ENCODE data around the gene RB1.

- TF ChIP-seq, protein P1, sequence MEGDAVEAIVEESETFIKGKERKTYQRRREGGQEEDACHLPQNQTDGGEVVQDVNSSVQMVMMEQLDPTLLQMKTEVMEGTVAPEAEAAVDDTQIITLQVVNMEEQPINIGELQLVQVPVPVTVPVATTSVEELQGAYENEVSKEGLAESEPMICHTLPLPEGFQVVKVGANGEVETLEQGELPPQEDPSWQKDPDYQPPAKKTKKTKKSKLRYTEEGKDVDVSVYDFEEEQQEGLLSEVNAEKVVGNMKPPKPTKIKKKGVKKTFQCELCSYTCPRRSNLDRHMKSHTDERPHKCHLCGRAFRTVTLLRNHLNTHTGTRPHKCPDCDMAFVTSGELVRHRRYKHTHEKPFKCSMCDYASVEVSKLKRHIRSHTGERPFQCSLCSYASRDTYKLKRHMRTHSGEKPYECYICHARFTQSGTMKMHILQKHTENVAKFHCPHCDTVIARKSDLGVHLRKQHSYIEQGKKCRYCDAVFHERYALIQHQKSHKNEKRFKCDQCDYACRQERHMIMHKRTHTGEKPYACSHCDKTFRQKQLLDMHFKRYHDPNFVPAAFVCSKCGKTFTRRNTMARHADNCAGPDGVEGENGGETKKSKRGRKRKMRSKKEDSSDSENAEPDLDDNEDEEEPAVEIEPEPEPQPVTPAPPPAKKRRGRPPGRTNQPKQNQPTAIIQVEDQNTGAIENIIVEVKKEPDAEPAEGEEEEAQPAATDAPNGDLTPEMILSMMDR (IDR thresholded peaks at IDR 0.05), result no peak
- TF ChIP-seq POLR2A (IDR thresholded peaks at IDR 0.05; ENCODE audit: low read length) (no peak), HOXA7 (CRISPR knock-in tag; IDR thresholded peaks at IDR 0.05) (no peak), RFX5 (IDR thresholded peaks at IDR 0.05) (no peak), MAX (IDR thresholded peaks at IDR 0.05) (no peak), PHF8 (IDR thresholded peaks at IDR 0.05; ENCODE audit: borderline replicate concordance, low read depth) (no peak), CHD2 (IDR thresholded peaks at IDR 0.05; ENCODE audit: low read length, partially characterized antibody) (no peak), JUN (IDR thresholded peaks at IDR 0.05) (no peak), HDAC2 (IDR thresholded peaks at IDR 0.05) (no peak), SMC3 (IDR thresholded peaks at IDR 0.05) (no peak)
- TF ChIP-seq, protein P2, sequence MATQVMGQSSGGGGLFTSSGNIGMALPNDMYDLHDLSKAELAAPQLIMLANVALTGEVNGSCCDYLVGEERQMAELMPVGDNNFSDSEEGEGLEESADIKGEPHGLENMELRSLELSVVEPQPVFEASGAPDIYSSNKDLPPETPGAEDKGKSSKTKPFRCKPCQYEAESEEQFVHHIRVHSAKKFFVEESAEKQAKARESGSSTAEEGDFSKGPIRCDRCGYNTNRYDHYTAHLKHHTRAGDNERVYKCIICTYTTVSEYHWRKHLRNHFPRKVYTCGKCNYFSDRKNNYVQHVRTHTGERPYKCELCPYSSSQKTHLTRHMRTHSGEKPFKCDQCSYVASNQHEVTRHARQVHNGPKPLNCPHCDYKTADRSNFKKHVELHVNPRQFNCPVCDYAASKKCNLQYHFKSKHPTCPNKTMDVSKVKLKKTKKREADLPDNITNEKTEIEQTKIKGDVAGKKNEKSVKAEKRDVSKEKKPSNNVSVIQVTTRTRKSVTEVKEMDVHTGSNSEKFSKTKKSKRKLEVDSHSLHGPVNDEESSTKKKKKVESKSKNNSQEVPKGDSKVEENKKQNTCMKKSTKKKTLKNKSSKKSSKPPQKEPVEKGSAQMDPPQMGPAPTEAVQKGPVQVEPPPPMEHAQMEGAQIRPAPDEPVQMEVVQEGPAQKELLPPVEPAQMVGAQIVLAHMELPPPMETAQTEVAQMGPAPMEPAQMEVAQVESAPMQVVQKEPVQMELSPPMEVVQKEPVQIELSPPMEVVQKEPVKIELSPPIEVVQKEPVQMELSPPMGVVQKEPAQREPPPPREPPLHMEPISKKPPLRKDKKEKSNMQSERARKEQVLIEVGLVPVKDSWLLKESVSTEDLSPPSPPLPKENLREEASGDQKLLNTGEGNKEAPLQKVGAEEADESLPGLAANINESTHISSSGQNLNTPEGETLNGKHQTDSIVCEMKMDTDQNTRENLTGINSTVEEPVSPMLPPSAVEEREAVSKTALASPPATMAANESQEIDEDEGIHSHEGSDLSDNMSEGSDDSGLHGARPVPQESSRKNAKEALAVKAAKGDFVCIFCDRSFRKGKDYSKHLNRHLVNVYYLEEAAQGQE (IDR thresholded peaks at IDR 0.05), result no peak
- TF ChIP-seq, protein P3, sequence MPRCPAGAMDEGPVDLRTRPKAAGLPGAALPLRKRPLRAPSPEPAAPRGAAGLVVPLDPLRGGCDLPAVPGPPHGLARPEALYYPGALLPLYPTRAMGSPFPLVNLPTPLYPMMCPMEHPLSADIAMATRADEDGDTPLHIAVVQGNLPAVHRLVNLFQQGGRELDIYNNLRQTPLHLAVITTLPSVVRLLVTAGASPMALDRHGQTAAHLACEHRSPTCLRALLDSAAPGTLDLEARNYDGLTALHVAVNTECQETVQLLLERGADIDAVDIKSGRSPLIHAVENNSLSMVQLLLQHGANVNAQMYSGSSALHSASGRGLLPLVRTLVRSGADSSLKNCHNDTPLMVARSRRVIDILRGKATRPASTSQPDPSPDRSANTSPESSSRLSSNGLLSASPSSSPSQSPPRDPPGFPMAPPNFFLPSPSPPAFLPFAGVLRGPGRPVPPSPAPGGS (IDR thresholded peaks at IDR 0.05), result no peak
These were observed 172.7 kb downstream of the RB1 start for GRCh38 chr13:48476215-48476614.

Data from A549 (cell line).